Sciatic nerve (tissue), 2 donors: Measurements from ENCODE around the gene ATP13A3. TPM values are rescaled to one million over a fixed set of nuclear protein-coding genes. Genes with fewer than 3 reads are reported as not detected.
A peak's percentile ranks its signal among the peaks of the same experiment; 100 is the strongest.

Experiments
- ATAC-seq: fragments of 200-7000 bp; cut with Tn5 transposase; one replicate; pipeline ENCODE4 v1.9.1; 2020; ENCODE audit warnings: mild to moderate bottlenecking, moderate library complexity
- DNase-seq: peaks from one replicate; pipeline ENCODE4 v3.0.0-alpha.2; 2020; ENCODE audit warnings: low spot score
- intact Hi-C: fragments of 100-400 bp; cut with DNase I; formaldehyde crosslinking; loops from one replicate; pipeline ENCODE4 v1.14.2; 2022
- total RNA-seq: library from RNA; stranded (reverse); fragmentation: NEBNext Ultra II Directional; extraction: Animal tissue kit (Norgen Biotek cat#: 25700); gene quantifications from one replicate; pipeline ENCODE4 v1.2.1, GENCODE V29; 2021
- donor health status: DM: no; HTN: no; CAD: no.
- donor health status: DM: no; HTN: no; CAD: no.

The ATP13A3 gene
- total RNA-seq, 1 donor from 2014 or later, result 124 TPM

DNA sequence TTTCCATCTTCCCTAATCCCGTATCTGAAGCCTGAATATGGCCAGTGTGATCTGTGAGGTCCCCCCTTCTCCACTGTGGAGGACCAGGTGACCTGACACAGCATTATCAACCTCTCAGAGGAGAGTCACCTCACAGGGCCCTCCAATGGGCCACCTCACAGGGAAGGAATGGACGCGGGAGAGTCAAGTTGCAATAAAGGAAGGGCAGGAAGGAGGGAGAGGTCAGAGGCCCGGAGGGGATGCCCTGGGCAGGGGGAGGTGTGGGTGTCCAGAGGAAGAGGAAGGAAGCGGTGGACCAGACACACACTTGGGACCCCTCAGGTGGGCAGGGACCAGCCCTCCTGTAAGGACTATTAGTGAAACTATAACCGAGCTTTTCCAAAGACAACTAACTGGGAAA, 102.6 kb downstream of the ATP13A3 start:
- intact Hi-C loops, result no loop called here
- ATAC-seq, result no peak
- no peak for DNase-seq

DNA sequence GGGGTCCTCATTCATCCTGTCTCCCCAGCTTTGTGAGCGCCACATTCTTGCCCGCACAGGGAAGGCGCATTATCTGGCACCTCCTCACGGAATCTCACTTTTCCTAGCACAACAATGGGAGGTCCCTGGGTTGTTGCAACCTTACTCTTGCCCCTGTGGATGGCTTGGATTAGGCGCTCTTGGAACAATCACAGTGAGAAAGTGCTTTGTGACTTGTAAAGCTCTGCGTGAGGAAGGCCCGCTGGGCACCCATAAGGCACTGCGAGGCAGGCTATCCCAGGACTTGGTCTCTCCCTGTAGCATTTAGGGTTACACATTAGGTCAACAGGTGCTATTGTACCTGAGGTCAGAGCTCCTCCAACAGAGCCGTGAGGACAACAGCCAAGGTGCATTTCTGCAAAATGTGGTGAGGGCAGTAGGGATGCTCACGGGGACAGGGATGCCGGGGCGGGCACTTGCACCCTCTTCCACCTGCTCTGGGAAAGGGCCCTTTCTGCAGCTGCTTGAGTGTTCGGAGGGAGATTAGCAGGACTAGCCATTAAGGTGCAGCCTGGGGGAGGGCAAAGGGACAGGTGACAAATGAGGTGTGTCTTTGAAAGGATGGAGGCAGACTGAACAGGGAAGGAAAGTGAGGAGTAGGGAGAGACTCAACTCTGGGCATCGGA, 103.4 kb downstream of the ATP13A3 start:
- ATAC-seq (no peak), DNase-seq (no peak)
- intact Hi-C loops, result no loop called here

DNA sequence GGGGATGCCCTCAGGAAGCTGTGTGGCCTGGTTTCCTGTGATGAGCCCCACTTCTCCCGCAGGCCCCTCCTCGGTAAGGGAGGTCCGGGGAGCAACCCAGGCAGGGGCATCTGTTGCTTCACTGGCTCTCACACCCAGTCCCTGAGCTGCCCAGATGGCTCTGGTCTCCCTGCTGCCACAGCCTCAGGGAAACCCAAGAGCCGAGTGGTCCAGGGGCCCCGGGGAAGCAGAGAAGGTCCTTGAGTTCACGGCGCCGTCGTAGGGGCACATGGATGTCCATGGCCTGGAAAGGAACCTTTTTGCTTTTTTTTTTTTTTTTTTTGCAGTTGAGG, 103.9 kb downstream of the ATP13A3 start:
- DNase-seq (no peak), ATAC-seq (no peak)
- intact Hi-C loops, result no loop called here

DNA sequence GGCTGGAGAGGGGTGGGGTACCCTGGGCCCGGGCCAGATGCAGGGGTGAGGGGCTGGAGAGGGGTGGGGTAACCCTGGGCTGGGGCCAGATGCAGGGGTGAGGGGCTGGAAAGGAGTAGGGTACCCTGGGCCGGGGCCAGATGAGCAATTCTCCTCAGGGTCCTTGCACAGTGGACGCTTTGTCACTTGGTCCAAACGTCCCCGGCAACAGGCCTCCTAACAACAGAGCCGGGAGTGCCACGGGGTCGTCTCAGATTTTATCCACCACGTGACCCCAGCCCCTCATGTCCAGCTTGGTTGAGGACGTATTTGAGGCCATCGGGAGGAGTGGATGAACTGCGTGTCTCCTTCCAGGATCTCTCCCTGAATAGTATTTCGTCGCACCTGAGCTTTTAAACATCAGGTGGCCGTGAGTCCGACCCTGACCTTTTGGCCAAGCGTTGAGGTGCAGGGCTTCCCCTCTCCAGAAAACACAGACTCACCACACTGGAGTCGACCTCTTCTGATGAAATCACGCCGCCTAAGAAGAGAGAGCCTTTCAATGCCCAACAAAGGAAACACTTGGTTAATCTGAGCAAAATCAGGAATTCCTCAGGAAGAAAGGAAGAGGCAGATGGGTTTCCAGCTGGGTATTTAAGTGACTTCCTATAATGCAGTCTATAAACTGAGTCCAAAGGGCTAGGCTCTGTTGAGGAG, 104.5 kb downstream of the ATP13A3 start:
- intact Hi-C loops, result no loop called here
- DNase-seq (no peak), ATAC-seq (no peak)

DNA sequence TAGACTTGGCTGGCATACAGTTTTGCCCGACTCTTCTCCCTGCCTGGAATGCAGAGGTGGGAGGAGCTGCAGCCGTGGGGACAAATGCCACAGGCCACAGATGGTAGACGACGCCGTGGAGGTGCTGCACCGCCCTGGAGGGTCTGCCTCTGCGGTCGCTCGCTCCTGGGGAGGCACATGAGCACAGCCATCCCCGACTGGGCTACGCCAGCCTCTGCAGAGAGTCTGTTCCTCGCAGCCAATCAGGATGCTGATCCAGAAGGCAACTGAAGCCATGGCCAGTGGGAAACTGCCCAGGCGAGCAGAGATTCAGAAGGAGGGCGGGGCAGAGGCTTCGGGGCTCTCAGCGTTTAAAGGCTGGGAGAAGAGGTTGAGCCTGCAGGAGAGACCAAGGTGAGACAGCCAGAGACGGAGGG, 105.3 kb downstream of the ATP13A3 start:
- DNase-seq (no peak), ATAC-seq (no peak)

DNA sequence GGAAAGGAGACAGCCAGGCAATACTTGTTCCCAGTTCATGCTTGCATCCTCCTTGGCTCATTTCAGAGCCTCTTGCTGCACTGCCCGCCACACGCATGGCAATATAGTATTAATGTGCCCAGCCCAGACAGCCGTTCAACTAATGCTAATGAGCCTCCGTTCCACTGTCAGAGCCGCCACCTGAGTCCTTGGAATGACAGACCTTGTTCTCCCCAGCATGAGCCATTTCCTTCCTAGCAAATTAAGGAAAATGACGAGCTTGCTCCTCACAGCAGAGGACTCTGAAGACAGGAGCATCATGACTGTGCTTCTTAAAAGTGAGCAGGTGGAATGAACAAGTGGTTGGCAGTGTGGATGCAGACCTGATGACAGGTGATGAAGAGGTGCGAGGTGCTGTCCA, 106.5 kb downstream of the ATP13A3 start:
- ATAC-seq, result no peak
- intact Hi-C loops, result no loop called here
- no peak for DNase-seq

More for the DNA sequence above, 105.3 kb downstream of the ATP13A3 start:
- intact Hi-C loops, result no loop called here

DNA sequence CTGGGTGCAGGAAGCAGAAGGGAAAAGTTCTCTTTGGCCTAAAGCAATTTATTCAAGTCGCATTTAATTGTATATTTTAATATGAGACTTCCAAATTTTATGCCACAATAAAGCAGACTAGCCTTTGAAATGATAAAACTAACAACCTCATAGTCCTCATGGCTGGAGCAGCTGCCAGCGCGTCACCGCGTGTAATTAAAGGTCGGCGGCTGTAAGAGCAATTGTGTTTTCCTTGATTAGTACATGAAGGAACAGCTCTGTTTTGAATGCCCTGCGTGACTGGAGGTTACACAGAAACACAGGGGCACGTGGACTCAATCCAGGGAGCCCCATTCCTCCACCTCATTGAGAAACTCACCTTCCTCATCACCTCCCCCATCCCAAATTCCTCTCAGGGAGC, 107.2 kb downstream of the ATP13A3 start:
- ATAC-seq (no peak), DNase-seq (no peak)
- intact Hi-C loops, result no loop called here

DNA sequence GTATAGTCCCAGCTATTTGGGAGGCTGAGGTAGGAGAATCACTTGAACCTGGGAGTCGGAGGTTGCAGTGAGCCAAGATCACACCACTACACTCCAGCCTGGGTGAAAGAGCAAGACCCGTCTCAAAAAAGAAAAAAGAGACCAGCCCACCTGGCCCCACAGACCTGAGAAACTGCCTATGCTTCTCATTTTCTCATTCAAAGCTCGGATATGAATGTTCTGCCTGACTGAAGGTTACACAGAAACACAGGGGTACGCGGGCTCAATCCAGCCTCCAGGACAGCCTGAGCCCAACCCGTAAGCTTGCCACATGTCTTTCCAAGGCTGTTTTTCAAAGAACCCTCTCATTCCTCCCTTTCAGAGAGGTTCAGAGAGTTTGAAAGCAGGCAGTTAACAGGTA, 107.6 kb downstream of the ATP13A3 start:
- ATAC-seq (no peak), DNase-seq (no peak)
- intact Hi-C loops, result no loop called here

DNA sequence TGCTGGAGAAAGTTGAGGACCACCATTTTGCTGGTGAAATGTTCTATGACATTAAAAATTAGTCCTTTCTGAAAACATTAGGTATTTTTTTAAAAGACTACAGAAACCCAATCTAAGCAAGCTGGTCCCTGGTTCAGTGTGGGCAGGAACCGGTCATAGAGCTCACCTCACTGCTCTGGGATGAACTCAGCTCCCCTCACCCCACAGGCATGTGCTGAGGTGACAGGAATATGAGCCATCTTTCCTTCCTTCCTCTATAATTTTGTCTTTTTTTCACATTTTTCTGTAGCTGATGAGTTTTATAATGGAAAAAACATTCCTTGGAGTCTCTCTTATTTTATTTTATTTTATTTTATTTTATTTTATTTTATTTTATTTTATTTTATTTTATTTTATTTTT, 109.1 kb downstream of the ATP13A3 start:
- intact Hi-C loops, result no loop called here
- ATAC-seq (no peak), DNase-seq (no peak)

DNA sequence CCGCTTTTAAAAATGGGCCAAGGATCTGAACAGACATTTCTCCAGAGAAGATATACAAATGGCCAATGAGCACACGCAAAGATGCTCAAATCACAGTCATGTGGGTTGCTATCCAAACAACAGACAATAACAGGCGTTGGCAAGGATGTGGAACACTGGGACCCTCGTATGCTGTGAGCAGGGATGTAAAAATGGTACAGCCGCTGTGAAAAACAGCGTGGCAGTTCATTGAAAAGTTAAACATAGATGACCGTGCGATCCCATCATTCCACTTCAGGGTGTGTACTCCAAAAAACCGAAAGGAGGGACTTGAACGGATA, 110.6 kb downstream of the ATP13A3 start:
- intact Hi-C loops, result no loop called here
- ATAC-seq, result no peak
- no peak for DNase-seq

DNA sequence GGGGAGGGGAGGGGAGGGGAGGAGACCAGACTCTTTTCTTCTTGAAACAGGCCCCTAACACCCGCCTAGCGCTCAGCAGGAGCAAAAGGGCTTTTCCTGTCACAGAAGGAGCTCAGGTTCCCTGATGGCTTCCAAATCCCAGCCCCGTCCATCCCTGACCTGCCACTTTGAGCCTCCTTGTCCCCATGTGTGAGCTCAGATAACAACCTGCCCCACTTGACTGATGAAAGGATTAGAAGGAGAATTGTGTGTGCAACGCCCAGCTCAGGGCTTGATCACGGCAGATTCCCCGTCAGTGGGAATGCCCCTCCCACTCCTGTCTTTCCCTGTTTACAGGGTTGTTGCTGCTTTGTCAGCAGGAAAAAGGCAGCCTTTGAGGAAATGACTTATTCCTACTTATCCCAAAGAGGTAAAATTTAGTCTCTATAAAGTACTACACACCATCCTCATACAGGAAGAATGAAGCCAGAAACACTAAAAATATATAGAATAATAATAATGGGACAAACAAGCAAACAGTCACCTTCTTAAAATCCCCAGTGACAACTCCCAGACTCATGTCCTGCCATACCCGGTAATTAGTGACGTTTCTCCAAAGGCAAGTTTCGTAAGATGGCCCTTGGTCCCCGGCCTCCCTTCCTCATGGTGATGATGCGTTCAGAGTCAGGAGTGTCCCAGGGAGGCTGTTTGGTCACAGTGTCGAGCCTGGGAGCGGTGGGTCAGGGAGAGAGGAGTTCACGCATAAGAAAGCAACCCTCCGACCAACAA, 111.1 kb downstream of the ATP13A3 start:
- intact Hi-C loops, result no loop called here
- ATAC-seq, result no peak
- DNase-seq, result no peak

GRCh38 chr3:194374935-194375334, 111.9 kb downstream of the ATP13A3 start:
- no peak for ATAC-seq
- no peak for DNase-seq
- intact Hi-C loops, result no loop called here

- ATAC-seq (no peak), DNase-seq (no peak)
- intact Hi-C loops, result no loop called here
These were observed 112.9 kb downstream of the ATP13A3 start for GRCh38 chr3:194373899-194374298.

- intact Hi-C loops, result no loop called here
- ATAC-seq (no peak), DNase-seq (no peak)
These were observed 113.8 kb downstream of the ATP13A3 start for GRCh38 chr3:194373028-194373427.

DNA sequence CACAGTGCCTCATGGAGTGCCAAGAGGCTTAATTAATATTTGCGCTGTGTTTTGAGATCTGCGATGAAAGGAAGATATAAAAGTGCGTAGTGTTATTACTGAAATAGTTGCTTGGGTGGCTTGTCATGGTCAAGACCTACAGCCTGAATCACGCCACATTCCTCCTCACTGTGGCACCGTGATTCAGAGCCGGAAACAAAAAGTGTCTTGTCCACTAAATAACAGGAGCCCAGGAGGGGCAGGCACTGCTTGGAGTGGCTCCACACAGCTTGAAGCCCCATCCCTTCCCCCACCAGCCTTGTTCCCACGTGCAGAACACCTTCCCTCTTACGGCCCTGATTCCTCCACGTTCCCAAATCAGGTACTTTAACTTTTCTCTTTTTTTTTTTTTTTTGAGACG, 116.0 kb downstream of the ATP13A3 start:
- DNase-seq (no peak), ATAC-seq (no peak)
- intact Hi-C loops, result no loop called here

DNA sequence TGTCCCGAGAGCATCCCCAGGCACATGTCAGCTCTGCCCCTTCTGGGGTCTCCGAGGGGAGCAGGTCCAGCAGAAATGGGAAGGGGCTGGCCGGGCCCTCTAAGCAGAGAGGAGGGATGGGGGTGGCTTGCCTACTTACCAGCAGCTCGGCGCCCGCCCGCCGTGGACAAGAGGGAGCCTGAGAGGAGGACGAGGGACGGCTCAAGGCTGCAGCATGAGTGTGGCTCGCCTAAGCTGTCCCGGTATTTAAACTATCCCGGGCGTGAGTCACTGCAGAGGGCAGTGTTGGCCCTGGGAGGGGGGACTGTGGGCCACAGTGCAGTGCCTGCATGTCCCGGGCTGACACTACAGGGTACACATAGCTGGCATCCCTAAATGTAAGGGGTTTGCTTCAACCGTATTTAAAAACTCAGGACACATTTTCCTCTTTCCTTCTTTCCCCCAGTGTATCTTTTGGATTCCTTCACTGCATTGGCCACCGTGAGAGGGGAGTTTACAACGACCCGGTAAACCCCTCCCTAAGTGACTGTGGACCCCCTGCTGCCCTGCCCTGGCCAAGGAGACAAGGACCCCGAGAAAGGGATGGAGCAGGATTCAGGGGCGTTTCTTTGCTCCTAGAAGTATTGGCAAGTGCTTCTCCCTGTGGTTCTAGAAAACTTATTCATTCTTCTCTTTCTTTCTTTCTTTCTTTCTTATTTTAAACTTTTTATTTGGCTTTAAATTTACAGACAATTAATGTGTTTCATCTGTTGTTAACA, 117.1 kb downstream of the ATP13A3 start, which contains the start of gene LRRC15:
Gene LRRC15 (minus strand): TSS at position 222 of the 758 bp plus-strand sequence. CDS start 8,700 bp downstream, outside the sequence.
- ATAC-seq, result peak; percentile 56
- intact Hi-C loops, result no loop called here
- DNase-seq, result no peak

DNA sequence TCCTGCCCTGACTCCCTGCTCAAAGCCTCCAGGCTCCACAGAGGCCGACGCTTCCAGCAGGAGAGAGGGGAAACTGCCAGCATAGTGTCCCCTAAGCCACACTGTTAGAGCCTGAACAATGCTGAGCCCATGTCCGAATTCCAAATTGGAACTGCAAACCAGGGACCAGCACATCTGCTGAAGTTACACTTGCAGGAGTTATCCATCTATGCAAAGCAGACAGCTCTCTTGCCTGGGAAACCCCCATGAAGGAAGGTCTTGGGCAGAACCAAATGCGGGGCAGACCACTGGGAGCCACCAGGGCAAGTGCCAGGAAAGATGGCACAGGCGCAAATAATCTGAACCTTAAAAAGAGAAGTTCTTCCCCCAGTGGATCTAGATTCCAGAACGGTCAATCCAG, 117.9 kb downstream of the ATP13A3 start:
- intact Hi-C loops, result no loop called here
- no peak for ATAC-seq
- no peak for DNase-seq

DNA sequence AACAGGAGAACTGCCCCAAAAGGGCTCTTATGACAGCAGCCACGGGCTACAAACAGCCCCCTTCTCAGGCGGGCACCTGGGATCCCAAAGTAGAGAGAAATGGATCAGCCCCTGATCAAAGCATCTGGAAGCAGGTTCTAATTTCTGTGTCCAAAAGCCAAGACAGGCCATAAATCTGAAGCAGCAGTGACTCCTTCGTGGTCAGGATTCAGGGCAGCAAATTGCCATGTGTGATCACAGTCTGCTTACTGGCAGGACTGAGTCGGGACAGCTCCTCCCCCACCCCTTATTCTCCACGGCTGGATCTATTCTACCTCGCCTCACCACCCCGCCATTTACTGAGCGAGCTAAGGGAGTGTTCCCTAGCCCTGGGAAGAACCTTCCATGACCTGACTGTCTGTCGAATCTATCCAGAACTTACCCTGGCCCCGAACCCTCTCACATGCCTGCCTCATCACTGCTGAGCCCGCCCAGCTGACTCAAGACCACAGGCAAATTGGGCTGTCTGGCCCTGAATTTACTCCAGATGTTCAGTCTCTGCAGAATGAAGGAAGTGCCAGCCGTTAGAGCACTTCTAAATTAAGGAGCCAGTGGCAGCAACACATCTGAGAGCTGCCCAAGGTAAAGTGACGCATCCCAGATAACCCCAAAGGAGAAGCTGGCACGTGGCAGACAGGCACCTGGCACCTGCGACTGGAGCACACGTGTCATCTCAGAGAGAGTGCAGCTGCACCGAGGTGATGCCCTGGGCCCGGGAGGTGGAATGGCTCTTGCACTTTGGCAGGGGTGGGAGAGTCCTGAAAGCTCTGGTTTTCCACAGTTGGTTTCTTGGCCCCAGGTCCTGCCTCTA, 118.6 kb downstream of the ATP13A3 start:
- DNase-seq (no peak), ATAC-seq (no peak)
- intact Hi-C loops, result no loop called here

- no peak for ATAC-seq
- intact Hi-C loops, result no loop called here
- DNase-seq, result no peak
These were observed 120.8 kb downstream of the ATP13A3 start for GRCh38 chr3:194365978-194366490.
